GM10248 (cell line): Measurements from ENCODE around the gene BICC1.

ENCODE experiments used
- CTCF ChIA-PET: fragments of 300-600 bp; sonication (Branson Sonifier 250); formaldehyde crosslinking; extraction: SDS; loops from one replicate; lab custom pipeline; 2021; ENCODE audit warnings: antibody characterized with exemption; lab: Yijun Ruan, JAX
- POLR2A ChIA-PET: fragments of 350-650 bp; sonication (Branson Sonifier 250); formaldehyde crosslinking; extraction: SDS; loops from one replicate; lab custom pipeline; 2020; ENCODE audit warnings: antibody characterized with exemption; lab: Yijun Ruan, JAX
- DNase-seq: peaks from one replicate; pipeline ENCODE4 v3.0.0; 2012; ENCODE audit errors: extremely low spot score
- TF ChIP-seq, protein P1 (sequence below): IDR thresholded peaks from 2 replicates; pipeline ENCODE4 v1.5.1; 2012; ENCODE audit warnings: mild to moderate bottlenecking, low read depth; ENCODE audit errors: extremely low read depth, missing control alignments, control extremely low read depth

The BICC1 gene

DNA sequence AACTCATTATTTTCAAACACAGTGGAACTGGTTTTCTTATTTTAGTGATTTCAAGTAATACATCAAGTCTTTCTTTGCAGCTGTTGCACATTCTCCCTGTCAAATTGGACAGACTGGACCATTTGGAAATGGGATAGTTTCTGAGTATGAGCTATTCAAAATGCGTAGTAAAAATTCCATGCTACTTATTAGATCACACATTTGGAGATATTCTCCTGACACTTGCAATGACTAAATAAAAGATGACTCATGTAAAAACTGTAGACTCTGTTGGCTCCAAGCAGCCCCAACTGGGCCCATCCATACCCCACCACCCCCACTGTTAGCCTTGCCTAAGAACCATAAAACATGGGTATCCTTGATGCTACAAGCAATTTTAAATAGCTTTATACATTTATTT lies 25.9 kb upstream of the BICC1 start:
- no peak for DNase-seq
- POLR2A ChIA-PET = no interaction called here
- CTCF ChIA-PET = interaction anchor here (1.2 to 1.7 kb wide), 4 partner anchors 17 to 133 kb away, joined by 3 to 6 read pairs (median 4); no protein-coding TSS in a partner anchor
- TF ChIP-seq, protein P1, sequence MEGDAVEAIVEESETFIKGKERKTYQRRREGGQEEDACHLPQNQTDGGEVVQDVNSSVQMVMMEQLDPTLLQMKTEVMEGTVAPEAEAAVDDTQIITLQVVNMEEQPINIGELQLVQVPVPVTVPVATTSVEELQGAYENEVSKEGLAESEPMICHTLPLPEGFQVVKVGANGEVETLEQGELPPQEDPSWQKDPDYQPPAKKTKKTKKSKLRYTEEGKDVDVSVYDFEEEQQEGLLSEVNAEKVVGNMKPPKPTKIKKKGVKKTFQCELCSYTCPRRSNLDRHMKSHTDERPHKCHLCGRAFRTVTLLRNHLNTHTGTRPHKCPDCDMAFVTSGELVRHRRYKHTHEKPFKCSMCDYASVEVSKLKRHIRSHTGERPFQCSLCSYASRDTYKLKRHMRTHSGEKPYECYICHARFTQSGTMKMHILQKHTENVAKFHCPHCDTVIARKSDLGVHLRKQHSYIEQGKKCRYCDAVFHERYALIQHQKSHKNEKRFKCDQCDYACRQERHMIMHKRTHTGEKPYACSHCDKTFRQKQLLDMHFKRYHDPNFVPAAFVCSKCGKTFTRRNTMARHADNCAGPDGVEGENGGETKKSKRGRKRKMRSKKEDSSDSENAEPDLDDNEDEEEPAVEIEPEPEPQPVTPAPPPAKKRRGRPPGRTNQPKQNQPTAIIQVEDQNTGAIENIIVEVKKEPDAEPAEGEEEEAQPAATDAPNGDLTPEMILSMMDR = no peak

GRCh38 chr10:58488921-58489320 lies 23.8 kb upstream of the BICC1 start:
- CTCF ChIA-PET = no interaction called here
- POLR2A ChIA-PET = no interaction called here
- TF ChIP-seq, protein P1 = no peak
- DNase-seq = no peak

GRCh38 chr10:58502956-58503355 lies 9.7 kb upstream of the BICC1 start:
- no peak for DNase-seq
- CTCF ChIA-PET = interaction anchor here (1.0 to 1.7 kb wide), 5 partner anchors 10 to 30 kb away, joined by 3 to 5 read pairs (median 3); no protein-coding TSS in a partner anchor
- POLR2A ChIA-PET = no interaction called here
- TF ChIP-seq, protein P1 = no peak

DNA sequence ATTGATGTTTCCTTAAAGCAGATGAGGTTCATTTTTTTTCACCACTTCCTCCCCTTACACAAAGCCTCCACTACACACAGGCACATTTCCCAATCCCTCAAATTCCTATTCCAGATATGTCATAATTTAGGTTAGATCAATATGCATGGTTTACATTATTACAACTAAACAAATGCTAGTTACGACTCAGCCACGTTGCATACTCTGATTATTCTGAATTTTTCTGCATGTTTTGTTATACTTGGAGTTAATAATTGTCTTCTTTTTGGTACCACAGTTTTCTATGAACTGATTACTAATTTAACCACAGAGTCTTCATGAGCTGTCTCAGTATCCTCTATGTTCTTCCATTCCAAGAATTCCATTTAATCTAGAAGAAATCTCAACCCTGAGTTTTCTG lies 4.4 kb upstream of the BICC1 start:
- CTCF ChIA-PET = interaction anchor here (1.3 to 2.1 kb wide), 2 partner anchors 10 to 23 kb away, joined by 3 to 9 read pairs; no protein-coding TSS in a partner anchor
- DNase-seq = no peak
- POLR2A ChIA-PET = no interaction called here
- TF ChIP-seq, protein P1 = no peak

DNA sequence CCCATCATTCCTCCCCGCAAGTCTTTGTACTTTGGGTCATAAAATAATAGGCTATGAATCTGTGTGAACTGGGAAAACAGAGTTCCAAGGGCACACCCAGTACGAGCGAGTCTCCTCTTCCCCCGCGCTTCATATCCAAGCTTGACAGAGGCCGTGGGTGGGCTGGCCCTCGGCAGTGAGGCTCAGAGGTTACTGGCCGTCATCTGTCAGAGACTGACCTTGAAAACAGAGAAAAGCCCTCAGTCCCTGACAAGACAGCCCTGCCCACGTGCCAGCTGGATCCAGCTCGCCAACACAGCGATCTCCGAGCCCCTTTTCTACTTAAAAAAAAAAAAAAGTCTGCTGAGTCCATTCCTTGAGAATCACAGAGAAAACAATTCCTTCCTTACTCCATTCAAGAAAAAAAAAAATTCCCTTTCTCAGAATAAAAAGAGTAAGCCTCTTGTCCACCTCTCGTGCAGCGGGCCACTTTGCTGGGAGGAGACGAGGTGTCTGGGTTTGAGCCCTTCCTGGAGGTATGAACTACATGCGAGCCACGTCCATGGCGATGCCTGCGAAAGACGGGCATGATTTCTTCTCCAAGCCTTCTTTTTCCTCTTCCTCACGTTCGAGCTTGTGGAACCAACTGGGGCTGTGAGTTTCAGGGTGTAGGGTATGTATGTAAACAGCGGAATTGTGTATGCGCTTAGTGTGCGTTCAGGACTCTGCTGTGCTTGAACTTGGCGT lies 744 bp upstream of the BICC1 start:
- TF ChIP-seq, protein P1 = no peak
- DNase-seq = no peak
- ChIA-PET POLR2A (no interaction called here), CTCF (no interaction called here)

- POLR2A ChIA-PET = no interaction called here
- TF ChIP-seq, protein P1 = no peak
- peak; percentile 15 for DNase-seq
- CTCF ChIA-PET = interaction anchor here (1.5 kb wide), 1 partner anchor 18 kb away, joined by 5 read pairs; no protein-coding TSS in a partner anchor
These were observed 777 bp downstream of the BICC1 start for GRCh38 chr10:58513188-58514110.
